NCI-H748 (cell line): Measurements from ENCODE around the gene PIK3CA.
"Not testable (repeated sequence)": the region's sequence is repeated elsewhere in the genome, so short reads cannot be mapped to it uniquely, and the experiment has no call there.

Experiments
- DNase-seq: peaks from one replicate; lab custom pipeline; 2025; ENCODE audit not compliant: unreplicated experiment; lab: John Stamatoyannopoulos, UW

Gene PIK3CA

DNA sequence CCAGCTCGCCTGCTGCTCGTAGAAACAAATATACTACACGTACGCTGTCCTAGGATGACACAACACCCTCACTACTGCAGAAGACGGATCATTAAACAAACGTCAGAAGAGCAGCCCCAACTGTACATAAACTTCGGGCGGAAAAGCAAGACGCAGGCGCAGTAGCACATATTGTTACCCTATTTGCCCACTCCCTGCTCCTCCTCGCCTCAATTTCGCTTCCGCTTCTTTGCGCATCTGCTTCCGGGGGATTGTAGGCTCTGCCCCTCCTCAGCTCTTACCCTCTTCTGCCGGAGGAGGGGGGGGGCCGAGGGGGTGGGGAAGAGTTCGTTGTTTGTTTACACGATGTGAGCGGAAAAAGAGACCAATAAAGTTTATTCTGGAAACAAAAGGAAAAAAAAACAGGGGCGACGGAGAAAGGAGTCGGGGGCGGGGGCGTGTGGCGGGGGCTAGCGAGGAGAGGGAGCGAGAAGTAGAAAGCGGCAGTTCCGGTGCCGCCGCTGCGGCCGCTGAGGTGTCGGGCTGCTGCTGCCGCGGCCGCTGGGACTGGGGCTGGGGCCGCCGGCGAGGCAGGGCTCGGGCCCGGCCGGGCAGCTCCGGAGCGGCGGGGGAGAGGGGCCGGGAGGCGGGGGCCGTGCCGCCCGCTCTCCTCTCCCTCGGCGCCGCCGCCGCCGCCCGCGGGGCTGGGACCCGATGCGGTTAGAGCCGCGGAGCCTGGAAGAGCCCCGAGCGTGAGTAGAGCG lies at the start of gene PIK3CA:
Gene PIK3CA, plus strand, starts transcription at position 485 of the 743 bp plus-strand sequence. CDS start 50,469 bp downstream, outside the sequence.
- peak; percentile 95 for DNase-seq

DNA sequence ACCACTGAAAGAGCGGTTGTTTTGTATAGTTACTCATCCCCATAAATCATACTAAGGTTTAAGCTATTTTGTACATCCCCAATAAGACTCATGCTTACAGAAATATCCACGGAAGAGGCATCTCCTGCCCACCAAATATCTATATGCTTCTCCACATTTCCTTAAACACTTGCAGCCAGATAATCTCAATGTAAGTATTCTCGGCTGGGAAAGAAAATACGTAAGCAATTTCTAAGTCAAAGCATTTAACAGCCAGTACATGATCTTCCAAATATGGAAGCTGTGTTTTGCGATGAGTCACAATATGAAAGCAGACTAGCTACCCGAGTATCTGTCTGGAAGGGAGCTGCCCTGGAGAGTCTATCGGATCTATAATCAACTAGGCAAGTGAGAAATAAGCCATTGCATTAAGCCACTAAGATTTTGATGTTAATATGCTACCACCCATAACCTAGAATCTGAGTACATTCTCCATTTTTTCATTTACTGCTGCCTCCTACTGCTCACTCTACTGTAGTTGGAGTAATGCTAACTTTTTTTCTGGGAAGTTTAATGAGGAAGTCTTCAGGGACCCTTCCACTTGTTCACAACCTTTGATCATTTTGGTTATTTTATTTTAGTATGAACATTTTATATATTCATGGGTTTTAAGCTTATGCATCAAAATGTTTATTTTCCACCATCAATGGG lies 49.6 kb upstream of the PIK3CA start:
- DNase-seq, result no peak

DNA sequence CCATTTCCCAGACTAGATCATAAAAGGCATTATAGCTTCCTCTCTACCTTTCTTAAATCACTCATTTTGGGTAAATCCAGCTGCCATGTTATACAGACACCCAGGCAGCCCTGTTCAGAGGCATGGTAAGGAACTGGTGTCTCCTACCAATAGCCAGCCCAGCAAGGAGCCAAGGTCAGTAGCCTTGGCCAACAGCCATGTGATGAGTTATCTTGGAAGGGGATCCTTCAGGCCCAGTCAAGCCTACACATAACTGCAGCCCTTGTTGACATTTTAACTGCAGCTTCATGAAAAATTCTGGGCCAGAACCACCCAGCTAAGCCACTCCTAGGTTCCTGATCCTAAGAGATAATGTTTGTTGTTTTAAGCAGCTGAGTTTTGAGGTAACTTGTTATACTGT lies 47.5 kb upstream of the PIK3CA start:
- no peak for DNase-seq

DNA sequence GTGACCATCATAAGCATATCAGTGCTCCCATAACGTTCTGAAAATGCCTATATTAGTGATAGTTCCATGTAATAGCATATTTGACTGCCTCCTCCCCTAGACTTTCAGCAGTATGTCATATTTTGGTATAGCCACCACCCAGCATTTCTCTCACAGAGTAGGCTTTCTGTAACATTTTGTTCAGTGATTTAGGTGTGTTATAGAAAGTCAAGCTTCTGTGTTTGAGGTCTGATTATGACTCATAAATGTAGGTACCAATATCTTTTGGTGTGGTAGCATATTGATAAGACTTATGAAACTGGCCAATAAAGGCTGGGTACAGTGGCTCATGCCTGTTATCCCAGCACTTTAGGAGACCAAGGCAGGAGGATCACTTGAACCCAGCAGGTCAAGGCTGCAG lies 42.3 kb upstream of the PIK3CA start:
- no peak for DNase-seq

DNA sequence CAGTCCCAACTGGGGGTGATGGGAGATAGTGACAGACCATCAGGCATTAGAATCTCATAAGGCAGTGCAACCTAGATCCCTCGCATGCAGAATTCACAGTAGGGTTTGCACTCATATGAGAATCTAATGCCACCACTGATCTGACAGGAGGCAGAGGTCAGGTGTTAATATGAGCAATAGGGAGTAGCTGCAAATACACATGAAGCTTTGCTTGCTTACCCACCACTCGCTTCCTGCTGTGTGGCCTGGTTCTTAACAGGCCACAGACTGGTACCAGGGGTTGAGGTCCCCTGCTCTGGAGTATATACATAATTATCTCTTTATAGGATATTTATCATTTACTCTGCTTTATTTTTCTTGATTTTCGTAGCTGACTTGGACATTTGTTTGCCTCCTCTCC lies 40.5 kb upstream of the PIK3CA start:
- no peak for DNase-seq

DNA sequence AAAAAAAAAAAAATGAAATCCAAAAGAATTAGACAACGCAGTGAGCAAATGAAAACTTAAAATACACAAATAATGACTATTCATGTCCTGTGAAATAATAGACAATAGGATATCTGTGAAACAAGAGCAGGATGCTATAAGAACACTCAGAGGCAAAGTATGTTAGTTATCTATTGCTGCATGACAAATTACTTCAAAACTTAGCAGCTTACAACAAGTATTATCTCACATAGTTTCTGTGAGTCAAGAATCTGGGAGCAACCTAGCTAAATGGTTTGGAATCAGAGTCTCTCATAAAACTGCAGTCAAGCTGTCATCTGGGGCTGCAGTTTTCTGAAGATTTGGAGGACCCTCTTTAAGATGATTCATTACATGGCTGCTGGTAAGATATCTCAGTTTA lies 40.1 kb upstream of the PIK3CA start:
- no peak for DNase-seq

DNA sequence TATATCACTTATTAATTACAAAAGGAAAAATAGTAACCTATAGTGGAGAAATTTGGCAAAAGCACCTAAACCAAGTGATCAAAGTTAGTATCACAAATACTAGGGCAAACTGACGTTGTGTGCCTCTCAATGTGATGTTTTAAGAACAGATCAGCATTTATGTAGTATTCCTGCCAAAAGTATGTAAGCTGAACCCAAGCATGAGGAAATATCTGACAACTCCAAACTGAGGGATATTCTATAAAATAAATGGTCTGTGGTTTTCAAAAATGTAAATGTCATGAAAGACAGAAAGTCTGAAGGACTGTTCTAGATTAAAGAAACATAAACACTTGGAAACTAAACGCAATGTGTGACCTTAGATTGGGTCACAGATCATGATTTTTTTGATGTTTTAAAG lies 34.3 kb upstream of the PIK3CA start:
- no peak for DNase-seq

DNA sequence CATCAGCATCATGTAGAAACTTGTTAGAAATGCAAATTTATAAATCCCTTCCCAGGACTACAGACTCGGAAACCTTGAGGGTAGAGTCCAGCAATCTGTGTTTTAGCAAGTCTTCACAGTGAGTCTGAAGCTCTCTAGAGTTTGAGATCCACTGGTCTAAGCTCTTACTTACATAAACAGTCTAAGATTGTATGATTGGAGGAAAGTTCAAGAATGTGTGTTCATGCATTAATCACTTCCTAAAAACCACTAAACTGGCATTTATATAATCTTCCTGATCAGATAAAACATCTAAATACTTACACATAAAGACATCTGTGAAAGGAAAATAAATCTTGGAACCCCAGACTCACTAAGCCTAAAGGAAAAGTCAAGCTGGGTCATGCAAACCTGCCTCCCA lies 32.7 kb upstream of the PIK3CA start:
- DNase-seq, result not testable (repeated sequence)

DNA sequence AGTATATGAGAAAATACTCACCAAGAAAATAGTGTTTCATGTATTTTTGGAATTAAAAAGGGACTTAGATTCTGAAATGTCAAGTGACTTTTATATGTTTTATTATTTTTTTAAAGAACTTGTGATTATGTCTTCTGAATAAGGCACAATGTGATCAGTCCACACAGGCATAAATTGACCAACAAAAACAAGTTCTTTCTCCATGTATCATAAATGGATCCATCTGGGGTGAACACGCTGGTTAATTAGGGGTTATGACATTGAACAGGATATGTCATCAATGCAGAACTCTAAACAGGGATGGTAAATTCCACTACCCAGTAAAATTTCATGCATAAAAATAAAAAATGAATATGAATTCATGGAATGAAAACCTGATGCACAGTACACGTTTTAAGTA lies 31.3 kb upstream of the PIK3CA start:
- no peak for DNase-seq

DNA sequence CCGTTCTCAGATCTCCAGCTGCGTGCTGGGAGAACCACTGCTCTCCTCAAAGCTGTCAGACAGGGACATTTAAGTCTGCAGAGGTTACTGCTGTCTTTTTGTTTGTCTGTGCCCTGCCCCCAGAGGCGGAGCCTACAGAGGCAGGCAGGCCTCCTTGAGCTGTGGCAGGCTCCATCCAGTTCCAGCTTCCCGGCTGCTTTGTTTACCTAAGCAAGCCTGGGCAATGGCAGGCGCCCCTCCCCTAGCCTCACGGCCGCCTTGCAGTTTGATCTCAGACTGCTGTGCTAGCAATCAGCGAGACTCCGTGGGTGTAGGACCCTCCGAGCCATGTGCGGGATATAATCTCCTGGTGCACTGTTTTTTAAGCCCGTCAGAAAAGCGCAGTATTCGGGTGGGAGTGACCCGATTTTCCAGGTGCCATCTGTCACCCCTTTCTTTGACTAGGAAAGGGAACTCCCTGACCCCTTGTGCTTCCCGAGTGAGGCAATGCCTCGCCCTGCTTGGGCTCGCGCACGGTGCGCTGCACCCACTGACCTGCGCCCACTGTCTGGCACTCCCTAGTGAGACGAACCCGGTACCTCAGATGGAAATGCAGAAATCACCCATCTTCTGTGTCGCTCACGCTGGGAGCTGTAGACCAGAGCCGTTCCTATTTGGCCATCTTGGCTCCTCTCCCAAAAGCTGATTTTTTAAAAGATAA lies 15.8 kb upstream of the PIK3CA start:
- DNase-seq, result not testable (repeated sequence)

DNA sequence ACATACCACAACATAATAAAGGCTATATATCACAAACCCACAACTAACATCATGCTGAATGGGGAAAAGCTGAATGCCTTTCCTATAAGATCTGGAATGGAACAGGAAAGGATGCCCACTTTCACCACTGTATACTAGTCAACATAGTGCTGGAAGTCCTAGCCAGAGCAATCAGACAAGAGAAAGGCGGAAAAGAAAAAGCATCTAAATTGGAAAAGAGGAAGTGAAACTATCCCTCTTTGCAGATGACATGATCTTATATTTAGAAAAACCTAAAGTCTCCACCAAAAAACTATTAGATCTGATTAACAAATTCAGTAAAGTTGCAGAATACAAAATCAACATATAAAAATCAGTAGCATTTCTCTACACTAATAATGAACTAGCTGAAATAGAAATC lies 14.6 kb upstream of the PIK3CA start:
- no peak for DNase-seq

DNA sequence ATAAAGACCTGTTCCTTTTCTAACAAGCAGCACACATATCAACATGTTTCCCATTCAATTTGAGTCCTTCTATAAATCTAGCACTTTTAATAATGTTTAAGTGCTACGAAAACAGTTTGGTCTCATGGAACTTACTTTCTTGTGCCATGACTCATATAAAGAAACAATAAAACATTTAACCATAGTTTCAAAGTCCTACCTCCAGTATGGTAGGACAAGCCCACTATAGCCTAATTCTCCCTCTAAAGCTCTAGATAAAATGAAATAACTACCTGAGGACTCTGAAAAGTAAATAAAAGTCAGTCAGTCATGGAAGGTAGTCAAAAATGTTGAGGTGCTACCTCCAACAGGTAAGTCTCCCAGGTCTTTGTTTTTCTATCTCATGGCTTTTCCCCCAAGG lies 12.0 kb upstream of the PIK3CA start:
- no peak for DNase-seq

DNA sequence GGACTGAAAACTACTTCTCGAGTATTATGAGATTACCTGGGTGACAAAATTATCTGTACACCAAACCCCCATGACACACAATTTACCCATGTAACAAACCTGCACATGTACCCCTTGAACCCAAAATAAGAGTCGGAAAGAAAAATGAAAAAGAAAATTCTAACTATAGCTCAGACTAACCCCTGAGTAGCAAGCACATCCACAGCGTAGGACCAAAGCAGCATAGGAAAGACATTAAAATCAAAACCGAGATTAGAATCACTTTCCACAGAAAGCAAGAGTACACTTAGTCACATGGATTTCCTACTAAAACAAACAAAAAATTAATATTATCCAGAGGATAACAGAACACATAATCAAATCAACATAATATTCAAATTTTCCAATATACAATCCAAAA lies 6.3 kb upstream of the PIK3CA start:
- no peak for DNase-seq

DNA sequence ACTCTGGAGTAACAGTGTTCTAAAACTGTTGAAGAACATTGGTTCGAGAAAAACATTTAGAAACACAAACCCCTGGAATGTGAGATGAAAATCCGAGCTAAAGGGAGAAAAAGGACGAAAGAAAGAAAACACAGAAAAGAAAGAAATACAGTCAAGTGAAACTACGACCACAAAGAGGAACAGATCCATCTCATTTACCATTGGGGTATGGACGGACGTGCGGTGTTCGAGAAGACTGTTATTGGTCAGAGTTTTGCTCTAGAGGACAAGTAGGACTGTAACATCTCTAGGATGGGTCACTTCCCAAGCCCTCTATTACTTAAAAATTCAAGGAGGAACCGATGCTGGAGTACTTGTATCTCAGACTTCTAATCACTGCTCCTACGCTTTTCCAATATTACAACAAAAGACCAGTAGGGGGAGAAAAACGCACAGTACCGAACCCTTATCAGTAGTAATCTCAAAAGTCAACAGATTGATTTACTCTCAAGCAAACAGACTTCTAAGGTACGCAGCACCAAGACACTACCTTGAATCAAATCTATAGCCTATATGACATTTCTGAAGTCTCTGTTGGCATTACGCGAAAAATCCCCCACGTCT lies 1.1 kb upstream of the PIK3CA start:
- DNase-seq, result peak; percentile 61

DNA sequence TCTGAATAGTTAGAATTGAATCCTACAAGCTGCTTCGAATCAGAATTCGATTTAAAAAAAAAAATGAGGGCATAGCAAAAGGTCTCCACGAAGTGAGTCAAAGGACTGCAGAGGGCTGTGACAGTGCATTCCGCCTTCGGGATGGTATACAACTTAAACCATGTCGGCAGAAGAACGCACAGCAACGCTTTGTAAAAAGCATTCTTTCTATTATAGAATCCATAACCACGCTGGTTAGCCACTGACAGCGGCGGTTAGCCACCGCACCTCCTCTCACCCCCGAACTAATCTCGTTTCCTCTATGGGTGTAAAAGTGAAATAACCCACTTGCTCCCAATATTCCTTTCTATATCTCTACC lies 664 bp upstream of the PIK3CA start:
- no peak for DNase-seq

DNA sequence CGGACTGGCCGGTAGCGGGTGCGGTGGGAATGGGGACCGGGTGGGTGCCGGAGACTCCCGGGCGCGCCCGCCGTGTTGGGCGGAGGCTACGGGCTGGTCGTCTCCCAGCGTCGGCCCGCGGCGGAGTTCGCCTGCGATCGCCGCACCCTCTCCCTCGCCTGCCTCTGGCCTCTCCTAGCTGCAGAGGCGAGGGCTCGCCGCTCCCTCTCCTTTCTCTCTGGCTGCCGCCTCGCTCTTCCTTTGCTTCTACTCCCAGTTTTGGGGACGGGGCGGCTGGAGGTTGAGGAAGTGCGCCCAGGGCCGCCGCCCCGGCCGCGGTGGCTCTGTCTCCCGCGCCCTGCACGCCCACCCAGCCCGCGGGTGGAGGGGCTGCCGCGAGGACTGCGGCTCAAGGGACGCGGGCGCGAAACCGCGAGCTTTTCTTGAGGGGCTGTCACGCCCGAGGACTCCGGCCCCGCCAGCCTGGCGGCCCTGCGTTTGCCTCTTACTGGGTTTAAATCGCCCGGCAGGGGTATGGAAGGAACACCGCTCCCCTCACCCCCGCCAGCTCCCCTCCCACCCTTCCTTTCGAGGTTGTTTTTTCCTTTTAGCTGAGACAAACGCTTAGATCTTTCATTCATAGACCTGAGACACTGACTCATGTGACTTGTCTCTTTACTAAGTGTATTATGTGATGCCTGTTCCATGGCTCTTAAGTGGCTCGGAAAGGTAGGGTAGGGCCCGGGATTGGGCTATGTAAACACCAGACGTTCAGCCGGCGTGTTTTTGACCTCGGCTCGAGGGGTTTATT lies 654 bp downstream of the PIK3CA start:
- DNase-seq, result peak; percentile 64

DNA sequence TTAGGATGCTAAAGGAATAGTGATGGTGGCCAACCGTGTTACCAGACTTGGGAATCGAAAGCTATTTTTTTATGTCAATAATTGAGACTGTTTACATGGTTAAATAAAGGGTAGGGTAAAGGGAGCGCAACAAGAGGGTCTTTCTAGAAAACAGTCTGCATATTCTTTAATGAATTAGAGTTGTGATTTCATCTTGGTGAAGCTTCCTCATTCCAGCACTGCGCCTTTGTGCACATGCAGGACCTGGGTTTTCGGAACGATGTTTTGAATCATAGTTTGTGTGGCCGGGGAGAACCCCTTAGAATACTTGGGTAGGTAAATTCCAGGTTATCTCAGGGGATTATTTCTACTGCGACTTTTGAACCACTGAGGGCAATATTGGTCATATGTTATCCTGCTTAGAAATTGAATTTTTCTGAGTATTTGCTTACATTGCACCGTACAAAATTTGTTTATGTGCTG lies 1.3 kb downstream of the PIK3CA start:
- DNase-seq, result no peak

DNA sequence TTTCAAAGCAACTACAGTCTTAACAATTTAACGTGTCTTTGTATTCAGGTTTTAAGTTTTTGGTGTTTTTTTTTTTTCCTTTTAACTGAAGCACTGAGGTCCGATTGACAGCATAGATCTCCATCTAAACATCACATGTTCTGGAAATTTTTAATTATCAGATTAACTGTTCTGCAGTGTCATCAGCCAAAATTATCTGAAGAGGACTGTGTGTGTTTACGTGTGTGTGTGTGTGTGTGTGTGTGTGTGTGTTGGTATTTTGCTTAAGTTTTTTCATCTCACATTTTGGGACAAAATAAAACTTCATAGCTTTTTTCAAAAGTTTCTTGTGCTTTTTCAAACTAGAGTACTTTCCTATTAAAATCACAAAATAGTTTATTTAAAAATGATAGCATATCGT lies 1.8 kb downstream of the PIK3CA start:
- DNase-seq, result no peak

DNA sequence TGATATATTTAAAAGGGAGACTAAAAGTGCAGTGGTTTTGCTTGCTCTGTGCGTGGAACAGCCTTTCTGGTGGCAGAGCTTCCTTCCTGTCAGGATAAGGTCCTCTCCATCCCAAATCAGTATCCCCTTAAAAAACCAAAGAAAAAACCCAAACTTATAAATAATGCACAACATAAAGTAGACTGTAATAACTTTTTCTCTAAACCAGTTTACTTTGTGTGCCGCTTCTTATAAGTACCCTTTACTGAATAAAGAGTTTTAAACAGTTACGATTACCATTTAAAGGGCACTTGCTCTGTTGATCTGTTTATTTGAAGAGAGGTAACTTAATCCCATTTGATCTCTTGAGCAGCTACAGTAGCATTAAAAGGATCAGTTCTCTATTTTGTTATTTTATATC lies 2.5 kb downstream of the PIK3CA start:
- DNase-seq, result no peak

DNA sequence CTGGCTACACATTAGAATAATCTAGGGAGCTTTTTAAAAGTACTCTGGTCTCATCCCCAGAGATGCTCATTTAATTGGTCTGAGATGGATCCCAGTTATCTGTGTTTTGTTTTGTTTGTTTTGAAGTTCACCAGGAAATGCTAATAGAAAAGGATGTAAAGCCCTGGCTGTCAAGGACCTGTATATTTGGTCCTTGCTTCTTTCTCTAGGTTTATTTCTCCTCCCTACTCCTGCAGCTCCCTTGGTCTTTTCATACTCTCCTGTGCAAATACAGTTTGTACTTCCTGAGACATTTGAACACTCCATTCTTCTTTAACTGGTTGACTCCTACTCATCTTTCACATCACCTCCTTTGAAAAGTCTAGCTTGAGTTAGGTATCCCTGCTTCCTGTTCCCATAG lies 3.3 kb downstream of the PIK3CA start:
- no peak for DNase-seq

DNA sequence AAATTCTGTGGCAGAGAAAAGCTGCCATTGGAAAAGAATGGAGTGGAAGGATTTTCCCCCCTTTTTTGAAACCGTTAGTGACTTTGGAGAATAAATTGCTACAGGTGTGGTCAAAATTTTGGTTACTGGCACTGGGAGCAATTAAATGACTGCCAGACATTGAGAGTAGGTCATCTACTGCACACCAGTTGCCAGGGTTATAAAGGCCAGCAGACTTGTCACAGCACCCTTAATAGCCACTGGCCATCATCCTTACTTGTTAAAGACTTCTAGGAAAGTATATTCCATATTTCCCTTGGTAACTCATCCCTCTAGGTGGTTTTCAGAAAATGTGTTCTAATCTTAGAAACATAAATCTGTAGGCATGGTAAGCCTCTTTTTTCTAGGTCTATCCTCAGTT lies 8.0 kb downstream of the PIK3CA start:
- DNase-seq, result no peak
